IMR-90 (cell line): ENCODE results near the gene GRM6. TPM values are rescaled to one million over a fixed set of nuclear protein-coding genes. Genes with fewer than 3 reads are reported as not detected.
A peak's percentile ranks its signal among the peaks of the same experiment; 100 is the strongest.

Experiments used
- ATAC-seq: fragments of 200-7000 bp; cut with Tn5 transposase; 2 replicates; pipeline ENCODE4 v1.9.1; 2020; ENCODE audit warnings: low read depth, mild to moderate bottlenecking, moderate library complexity
- BruUV-seq: library from RNA; stranded (reverse); fragments of 400-500 nt; replicated peaks from 2 replicates; lab custom pipeline; 2021; lab: Mats Ljungman, UMichigan
- CTCF ChIA-PET: fragments of 300-600 bp; formaldehyde crosslinking; extraction: SDS; loops from one replicate; lab custom pipeline; 2021; ENCODE audit warnings: antibody characterized with exemption; lab: Yijun Ruan, JAX
- POLR2A ChIA-PET: fragments of 300-600 bp; sonication (Branson Sonifier 250); formaldehyde crosslinking; loops from one replicate; lab custom pipeline; 2022; ENCODE audit warnings: antibody characterized with exemption; ENCODE audit not compliant: unreplicated experiment; lab: Charles Lee
- DNase-seq: peaks from one replicate; pipeline ENCODE4 v3.0.0; 2013
- H2AFZ ChIP-seq: replicated peaks from 2 replicates; pipeline ENCODE3; 2013; ENCODE audit warnings: low read length, mild to moderate bottlenecking; ENCODE audit not compliant: poor library complexity
- H2AK5ac ChIP-seq: 2 replicates; pipeline ENCODE4 v1.6.1; 2013; ENCODE audit warnings: low read depth, low read length, inconsistent platforms
- H2AK9ac ChIP-seq: replicated peaks from 2 replicates; pipeline ENCODE3; 2013; ENCODE audit warnings: mild to moderate bottlenecking, low read depth, low read length, moderate library complexity; ENCODE audit not compliant: poor library complexity
- H2BK120ac ChIP-seq: 2 replicates; pipeline ENCODE4 v1.6.1; 2013; ENCODE audit warnings: low read depth, low read length, inconsistent platforms
- H2BK15ac ChIP-seq: 3 replicates; pipeline ENCODE4 v1.6.1; 2013; ENCODE audit warnings: low read depth, low read length, inconsistent platforms
- H2BK20ac ChIP-seq: 2 replicates; pipeline ENCODE4 v1.6.1; 2013; ENCODE audit warnings: low read depth, mild to moderate bottlenecking, inconsistent platforms, low read length, moderate library complexity
- H2BK5ac ChIP-seq: 2 replicates; pipeline ENCODE4 v1.6.1; 2013; ENCODE audit warnings: mild to moderate bottlenecking, low read depth, low read length, inconsistent platforms; ENCODE audit not compliant: poor library complexity, severe bottlenecking
- H3K14ac ChIP-seq: replicated peaks from 2 replicates; pipeline ENCODE4 v1.6.1; 2013; ENCODE audit warnings: low read depth, low read length, inconsistent platforms
- H3K18ac ChIP-seq: 2 replicates; pipeline ENCODE4 v1.6.1; 2013; ENCODE audit warnings: low read depth, low read length, control low read depth
- H3K23ac ChIP-seq: 2 replicates; pipeline ENCODE4 v1.6.1; 2013; ENCODE audit warnings: low read depth, low read length, inconsistent platforms
- H3K27ac ChIP-seq: 2 replicates; pipeline ENCODE4 v1.5.1; 2013; ENCODE audit warnings: mild to moderate bottlenecking, control low read depth, low read length; ENCODE audit not compliant: insufficient read depth
- H3K27me3 ChIP-seq: 2 replicates; pipeline ENCODE4 v1.6.1; 2013; ENCODE audit warnings: low read length; ENCODE audit not compliant: control insufficient read depth, insufficient read depth
- H3K36me3 ChIP-seq: 2 replicates; pipeline ENCODE4 v1.6.1; 2013; ENCODE audit warnings: low read length, mixed read lengths; ENCODE audit not compliant: control insufficient read depth, insufficient read depth
- H3K4ac ChIP-seq: 2 replicates; pipeline ENCODE4 v1.6.1; 2013; ENCODE audit warnings: low read depth, low read length, inconsistent platforms
- H3K4me1 ChIP-seq: 2 replicates; pipeline ENCODE4 v1.6.1; 2013; ENCODE audit warnings: low read length, mixed read lengths; ENCODE audit not compliant: control insufficient read depth, insufficient read depth
- H3K4me2 ChIP-seq: 2 replicates; pipeline ENCODE4 v1.6.1; 2013; ENCODE audit warnings: low read depth, mild to moderate bottlenecking, control low read depth, low read length, moderate library complexity
- H3K4me3 ChIP-seq: 2 replicates; pipeline ENCODE4 v1.5.1; 2013; ENCODE audit warnings: low read depth, mild to moderate bottlenecking, control low read depth, low read length, moderate library complexity; ENCODE audit not compliant: insufficient read depth
- H3K56ac ChIP-seq: 2 replicates; pipeline ENCODE4 v1.6.1; 2013; ENCODE audit warnings: low read length, inconsistent platforms; ENCODE audit not compliant: insufficient read depth; ENCODE audit errors: extremely low read depth
- H3K79me1 ChIP-seq, 2 experiments: 2 replicates each; pipeline ENCODE4 v1.6.1; 2013; ENCODE audit warnings: low read length in 2 of 2, inconsistent platforms in 1 of 2, low read depth in 1 of 2
- H3K9ac ChIP-seq: 2 replicates; pipeline ENCODE4 v1.6.1; 2013; ENCODE audit warnings: low read depth, low read length, control low read depth
- H3K9me1 ChIP-seq: 2 replicates; pipeline ENCODE4 v1.6.1; 2013; ENCODE audit warnings: low read length, inconsistent platforms; ENCODE audit not compliant: insufficient read depth
- H3K9me3 ChIP-seq: 2 replicates; pipeline ENCODE4 v1.6.1; 2013; ENCODE audit warnings: low read length; ENCODE audit not compliant: control insufficient read depth, insufficient read depth
- H4K20me1 ChIP-seq: 2 replicates; pipeline ENCODE4 v1.6.1; 2013; ENCODE audit warnings: low read length, inconsistent platforms; ENCODE audit not compliant: insufficient read depth
- H4K5ac ChIP-seq: 2 replicates; pipeline ENCODE4 v1.6.1; 2013; ENCODE audit warnings: mild to moderate bottlenecking, low read depth, low read length, control low read depth
- H4K8ac ChIP-seq, 2 experiments: 2 replicates each; pipeline ENCODE4 v1.6.1; 2013; ENCODE audit warnings: low read depth in 2 of 2, low read length in 2 of 2, control low read depth in 1 of 2, inconsistent platforms in 1 of 2
- H4K91ac ChIP-seq: 2 replicates; pipeline ENCODE4 v1.6.1; 2013; ENCODE audit warnings: low read depth, low read length, inconsistent platforms; ENCODE audit not compliant: insufficient read depth
- MAFK ChIP-seq: IDR thresholded peaks from 2 replicates; pipeline ENCODE4 v1.6.1; 2012; ENCODE audit warnings: low read depth, low read length, improper control_type of control experiment
- POLR2A ChIP-seq: IDR thresholded peaks from 2 replicates; pipeline ENCODE4 v1.6.1; 2012; ENCODE audit warnings: mild to moderate bottlenecking, low read depth, low read length
- WGBS, 2 experiments: methylation state at CpG; one replicate each; pipeline versions ENCODE4 v1.1.5 to v1.1.7; 2013; ENCODE audit warnings: missing lambda C conversion rate in 2 of 2; ENCODE audit not compliant: insufficient read length in 1 of 2; ENCODE audit errors: extremely low coverage in 2 of 2; 5-methylcytosine and 5-hydroxymethylcytosine counted together
- dilution Hi-C: fragments of 300-500 bp; cut with HindIII; formaldehyde crosslinking; loops from one replicate; pipeline ENCODE4 v1.14.3; 2018; ENCODE audit warnings: low sequenced_read_pairs; ENCODE audit not compliant: unreplicated experiment
- in situ Hi-C: fragments of 300-500 bp; cut with MboI; formaldehyde crosslinking; loops from 3 replicates; pipeline ENCODE4 v1.14.3; 2019; ENCODE audit warnings: low sequenced_read_pairs, inconsistent platforms, mixed read lengths
- intact Hi-C: fragments of 100-400 bp; cut with micrococcal nuclease; formaldehyde crosslinking; loops from 2 replicates; pipeline ENCODE4 v1.10.0; 2022
- polyA plus RNA-seq, 3 experiments: library from polyadenylated mRNA; depleted of rRNA; stranded (reverse); fragments of >200 nt; gene quantifications; 2 replicates each; pipeline ENCODE4 v1.2.3, GENCODE V29; 2012; ENCODE audit warnings: low replicate concordance in 1 of 3
- total RNA-seq: library from RNA; depleted of rRNA; stranded (reverse); fragments of >200 nt; gene quantifications from 2 replicates; pipeline ENCODE4 v1.2.3, GENCODE V29; 2012
- TF ChIP-seq, protein P1 (sequence below): fragments of 150-350 bp; IDR thresholded peaks from 2 replicates; pipeline ENCODE4 v1.6.1; 2016; ENCODE audit warnings: low read depth, mild to moderate bottlenecking, low read length, moderate library complexity, borderline replicate concordance
- TF ChIP-seq, protein P2 (sequence below): fragments of 150-350 bp; IDR thresholded peaks from 2 replicates; pipeline ENCODE4 v1.6.1; 2017; ENCODE audit warnings: mild to moderate bottlenecking, antibody characterized with exemption, low read length, low read depth

Gene GRM6
- total and polyA plus RNA-seq, 2 of the 4 experiments (the other 2 are of a cell fraction), result not detected

DNA sequence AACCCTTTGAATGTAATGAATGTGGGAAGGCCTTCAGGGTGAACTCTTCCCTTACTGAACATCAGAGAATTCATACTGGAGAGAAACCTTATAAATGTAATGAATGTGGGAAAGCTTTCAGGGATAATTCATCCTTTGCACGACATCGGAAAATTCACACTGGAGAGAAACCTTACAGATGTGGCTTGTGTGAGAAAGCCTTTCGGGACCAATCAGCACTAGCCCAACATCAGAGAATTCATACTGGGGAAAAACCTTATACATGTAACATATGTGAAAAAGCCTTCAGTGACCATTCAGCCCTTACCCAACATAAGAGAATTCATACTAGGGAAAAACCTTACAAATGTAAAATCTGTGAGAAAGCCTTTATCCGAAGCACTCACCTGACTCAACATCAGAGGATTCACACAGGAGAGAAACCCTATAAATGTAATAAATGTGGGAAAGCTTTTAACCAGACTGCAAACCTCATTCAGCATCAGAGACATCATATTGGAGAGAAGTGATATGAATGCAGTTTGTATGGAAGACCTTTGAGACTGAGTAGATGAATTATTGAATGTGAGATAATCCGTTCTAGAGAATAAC is 29.6 kb downstream of the GRM6 start:
- no peak overlapping the region for H3K9ac ChIP-seq
- H3K14ac ChIP-seq, result no peak overlapping the region
- H3K18ac ChIP-seq, result no peak overlapping the region
- no peak overlapping the region for H3K4me3 ChIP-seq
- dilution Hi-C loops (no loop called here), in situ Hi-C loops (no loop called here), intact Hi-C loops (no loop called here)
- no peak overlapping the region for H2BK120ac ChIP-seq
- no peak overlapping the region for H4K8ac ChIP-seq
- DNase-seq (no peak), ATAC-seq (no peak)
- no peak overlapping the region for H3K4me2 ChIP-seq
- no peak overlapping the region for H2AFZ ChIP-seq
- POLR2A ChIA-PET, result no interaction called here
- H3K27me3 ChIP-seq, result no peaks in the 10 kb centered on the region
- H3K4ac ChIP-seq, result no peak overlapping the region
- no peaks in the 10 kb centered on the region for H3K9me1 ChIP-seq
- CTCF ChIA-PET, result no interaction called here
- TF ChIP-seq MAFK, result no peak
- TF ChIP-seq, protein P1, sequence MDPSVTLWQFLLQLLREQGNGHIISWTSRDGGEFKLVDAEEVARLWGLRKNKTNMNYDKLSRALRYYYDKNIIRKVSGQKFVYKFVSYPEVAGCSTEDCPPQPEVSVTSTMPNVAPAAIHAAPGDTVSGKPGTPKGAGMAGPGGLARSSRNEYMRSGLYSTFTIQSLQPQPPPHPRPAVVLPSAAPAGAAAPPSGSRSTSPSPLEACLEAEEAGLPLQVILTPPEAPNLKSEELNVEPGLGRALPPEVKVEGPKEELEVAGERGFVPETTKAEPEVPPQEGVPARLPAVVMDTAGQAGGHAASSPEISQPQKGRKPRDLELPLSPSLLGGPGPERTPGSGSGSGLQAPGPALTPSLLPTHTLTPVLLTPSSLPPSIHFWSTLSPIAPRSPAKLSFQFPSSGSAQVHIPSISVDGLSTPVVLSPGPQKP, result no peak
- TF ChIP-seq, protein P2, sequence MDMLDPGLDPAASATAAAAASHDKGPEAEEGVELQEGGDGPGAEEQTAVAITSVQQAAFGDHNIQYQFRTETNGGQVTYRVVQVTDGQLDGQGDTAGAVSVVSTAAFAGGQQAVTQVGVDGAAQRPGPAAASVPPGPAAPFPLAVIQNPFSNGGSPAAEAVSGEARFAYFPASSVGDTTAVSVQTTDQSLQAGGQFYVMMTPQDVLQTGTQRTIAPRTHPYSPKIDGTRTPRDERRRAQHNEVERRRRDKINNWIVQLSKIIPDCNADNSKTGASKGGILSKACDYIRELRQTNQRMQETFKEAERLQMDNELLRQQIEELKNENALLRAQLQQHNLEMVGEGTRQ, result no peak
- TF ChIP-seq POLR2A, result no peak
- no peak overlapping the region for H3K27ac ChIP-seq
- H2AK9ac ChIP-seq, result no peak overlapping the region
- H3K9me3 ChIP-seq, result peaks cover 53% of the 10 kb centered on the region
- H3K23ac ChIP-seq, result no peak overlapping the region
- no CpG with 5 or more reads among the region's 5 CpGs for WGBS, 2 experiments
- no peak overlapping the region for H2BK5ac ChIP-seq
- H2AK5ac ChIP-seq, result no peak overlapping the region
- H3K79me1 ChIP-seq, result no peaks in the 10 kb centered on the region
- H4K5ac ChIP-seq, result no peak overlapping the region
- H3K56ac ChIP-seq, result no peak overlapping the region
- no peaks in the 10 kb centered on the region for H3K4me1 ChIP-seq
- TSS peak; percentile 50 for BruUV-seq
- no peaks in the 10 kb centered on the region for H3K36me3 ChIP-seq
- no peak overlapping the region for H4K91ac ChIP-seq
- H2BK20ac ChIP-seq, result no peak overlapping the region
- H4K20me1 ChIP-seq, result no peaks in the 10 kb centered on the region
- no peak overlapping the region for H2BK15ac ChIP-seq
